Osteoblast (primary cell): ENCODE measurements around the gene ARID3A. TPM values are rescaled to one million over a fixed set of nuclear protein-coding genes. Genes with fewer than 3 reads are reported as not detected.
A peak's percentile ranks its signal among the peaks of the same experiment; 100 is the strongest.
"Not testable (repeated sequence)": the region's sequence is repeated elsewhere in the genome, so short reads cannot be mapped to it uniquely, and the experiment has no call there.

Experiments used
- DNase-seq: peaks from one replicate; pipeline ENCODE4 v3.0.0; 2011; ENCODE audit warnings: low spot score, mixed read lengths; ENCODE audit not compliant: insufficient read length; ENCODE audit errors: missing footprints
- H2AFZ ChIP-seq: 2 replicates; pipeline ENCODE4 v1.6.0; 2011; ENCODE audit warnings: mild to moderate bottlenecking, low read length
- H3K27ac ChIP-seq: 2 replicates; pipeline ENCODE4 v1.5.1; 2011; ENCODE audit warnings: mild to moderate bottlenecking, low read depth, low read length, moderate library complexity
- H3K27me3 ChIP-seq: 2 replicates; pipeline ENCODE4 v1.6.0; 2012; ENCODE audit warnings: mild to moderate bottlenecking, control low read depth, inconsistent platforms, low read length, moderate library complexity; ENCODE audit not compliant: insufficient read depth
- H3K36me3 ChIP-seq: 2 replicates; pipeline ENCODE4 v1.5.1; 2011; ENCODE audit warnings: mild to moderate bottlenecking, low read length, control low read depth, moderate library complexity; ENCODE audit not compliant: insufficient read depth
- H3K4me1 ChIP-seq: 2 replicates; pipeline ENCODE4 v1.5.1; 2011; ENCODE audit warnings: mild to moderate bottlenecking, low read length, control low read depth, moderate library complexity; ENCODE audit not compliant: insufficient read depth
- H3K4me2 ChIP-seq: 2 replicates; pipeline ENCODE4 v1.6.0; 2011; ENCODE audit warnings: mild to moderate bottlenecking, low read length; ENCODE audit not compliant: insufficient read depth
- H3K4me3 ChIP-seq: fragments of 200-600 bp; sonication (generic); 3 replicates; pipeline ENCODE4 v1.5.1; 2012; ENCODE audit warnings: mild to moderate bottlenecking, low read length, inconsistent platforms; ENCODE audit not compliant: insufficient read depth
- H3K79me2 ChIP-seq: 2 replicates; pipeline ENCODE4 v1.6.0; 2012; ENCODE audit warnings: mild to moderate bottlenecking, low read length, control low read depth, inconsistent platforms; ENCODE audit not compliant: insufficient read depth
- H3K9me3 ChIP-seq: 2 replicates; pipeline ENCODE4 v1.5.1; 2011; ENCODE audit warnings: low read depth, low read length, control low read depth
- H4K20me1 ChIP-seq: 2 replicates; pipeline ENCODE4 v1.6.0; 2012; ENCODE audit warnings: mild to moderate bottlenecking, low read length, control low read depth; ENCODE audit not compliant: insufficient read depth
- CTCF ChIP-seq: IDR thresholded peaks from 2 replicates; pipeline ENCODE4 v1.5.1; 2011; ENCODE audit warnings: mild to moderate bottlenecking, low read depth, low read length, moderate library complexity; ENCODE audit errors: extremely low read depth
- total RNA-seq: library from RNA; depleted of rRNA; stranded (reverse); fragments of >200 nt; gene quantifications from 2 replicates; pipeline ENCODE4 v1.2.3, GENCODE V29; 2012

The ARID3A gene
- total RNA-seq, 1 donor, result 21.7 TPM

GRCh38 chr19:954672-955494, 29.0 kb downstream of the ARID3A start:
- DNase-seq, result no peak
- Histone ChIP-seq H3K4me1 (peaks cover 14% of the 10 kb centered on the region), H3K4me2 (no peak overlapping the region), H4K20me1 (no peaks in the 10 kb centered on the region), H3K4me3 (no peak overlapping the region), H3K27ac (no peak overlapping the region), H3K79me2 (peaks cover 29% of the 10 kb centered on the region), H2AFZ (no peak overlapping the region), H3K36me3 (no peaks in the 10 kb centered on the region), H3K27me3 (no peaks in the 10 kb centered on the region), H3K9me3 (no peaks in the 10 kb centered on the region)
- TF ChIP-seq CTCF, result no peak

- H3K27me3 ChIP-seq, result no peaks in the 10 kb centered on the region
- no peak overlapping the region for H3K4me2 ChIP-seq
- H4K20me1 ChIP-seq, result no peaks in the 10 kb centered on the region
- DNase-seq, result no peak
- no peaks in the 10 kb centered on the region for H3K9me3 ChIP-seq
- peaks cover 14% of the 10 kb centered on the region for H3K4me1 ChIP-seq
- no peaks in the 10 kb centered on the region for H3K36me3 ChIP-seq
- no peak for TF ChIP-seq CTCF
- H2AFZ ChIP-seq, result no peak overlapping the region
- no peak overlapping the region for H3K4me3 ChIP-seq
- peaks cover 29% of the 10 kb centered on the region for H3K79me2 ChIP-seq
- H3K27ac ChIP-seq, result no peak overlapping the region
Measured at GRCh38 chr19:955803-956765, 30.2 kb downstream of the ARID3A start.

GRCh38 chr19:956766-957440, 31.1 kb downstream of the ARID3A start:
- TF ChIP-seq CTCF, result no peak
- no peaks in the 10 kb centered on the region for H3K36me3 ChIP-seq
- H3K9me3 ChIP-seq, result no peaks in the 10 kb centered on the region
- H3K79me2 ChIP-seq, result peaks cover 29% of the 10 kb centered on the region
- DNase-seq, result peak; percentile 96
- H3K4me2 ChIP-seq, result no peak overlapping the region
- no peaks in the 10 kb centered on the region for H4K20me1 ChIP-seq
- H3K4me1 ChIP-seq, result peaks cover 10% of the 10 kb centered on the region
- H3K27me3 ChIP-seq, result no peaks in the 10 kb centered on the region
- H3K4me3 ChIP-seq, result no peak overlapping the region
- H2AFZ ChIP-seq, result no peak overlapping the region
- no peak overlapping the region for H3K27ac ChIP-seq

- not testable (repeated sequence) for H2AFZ ChIP-seq, H3K9me3 ChIP-seq, H3K36me3 ChIP-seq, H3K27me3 ChIP-seq, H3K4me1 ChIP-seq, H3K4me3 ChIP-seq, H3K4me2 ChIP-seq, H4K20me1 ChIP-seq, DNase-seq, H3K27ac ChIP-seq
- H3K79me2 ChIP-seq, result peaks cover 27% of the 10 kb centered on the region
Measured at GRCh38 chr19:957578-957977, 31.7 kb downstream of the ARID3A start.
